ENCODE results near the gene MEGF8.
A peak's percentile ranks its signal among the peaks of the same experiment; 100 is the strongest.

Gene MEGF8

DNA sequence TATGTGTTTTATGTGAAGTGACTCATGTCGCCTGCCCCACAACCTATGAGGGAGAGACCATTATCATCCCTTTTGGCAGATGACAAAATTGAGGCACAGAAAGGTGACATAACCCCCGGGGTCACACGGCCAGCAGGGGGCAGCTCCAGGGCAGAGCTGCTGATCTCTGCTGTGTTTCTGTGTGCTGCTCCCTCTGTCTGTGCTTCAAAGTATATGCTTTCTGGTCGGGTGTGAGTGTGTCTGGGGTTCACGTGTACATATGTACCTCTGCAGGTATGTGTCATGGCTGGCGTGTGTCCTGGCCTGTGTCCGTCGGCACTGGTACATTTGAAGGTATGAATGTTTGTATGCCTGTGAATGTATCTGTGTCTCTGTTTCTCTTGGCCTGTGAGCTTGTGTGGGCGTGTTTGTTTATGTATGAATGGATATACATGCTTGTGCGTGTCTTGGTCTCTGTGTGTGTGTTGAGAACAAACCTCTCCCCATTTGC lies 94.7 kb downstream of the MEGF8 start:
- no peaks in the 10 kb centered on the region for H3K36me3 ChIP-seq
- intact Hi-C loops (cut with DNase I; ENCODE audit: low total_unique reads): no loop called here
- no peak overlapping the region for H3K4me3 ChIP-seq
- peaks cover 0 to 39% of the 10 kb centered on the region in 2 donors for H3K27me3 ChIP-seq
- H3K4me1 ChIP-seq: peaks cover 0 to 20% (median 14%) of the 10 kb centered on the region in 4 donors
- no peaks in the 10 kb centered on the region for H3K9me3 ChIP-seq
- H3K27ac ChIP-seq: no peak overlapping the region
- TF ChIP-seq, protein P1, sequence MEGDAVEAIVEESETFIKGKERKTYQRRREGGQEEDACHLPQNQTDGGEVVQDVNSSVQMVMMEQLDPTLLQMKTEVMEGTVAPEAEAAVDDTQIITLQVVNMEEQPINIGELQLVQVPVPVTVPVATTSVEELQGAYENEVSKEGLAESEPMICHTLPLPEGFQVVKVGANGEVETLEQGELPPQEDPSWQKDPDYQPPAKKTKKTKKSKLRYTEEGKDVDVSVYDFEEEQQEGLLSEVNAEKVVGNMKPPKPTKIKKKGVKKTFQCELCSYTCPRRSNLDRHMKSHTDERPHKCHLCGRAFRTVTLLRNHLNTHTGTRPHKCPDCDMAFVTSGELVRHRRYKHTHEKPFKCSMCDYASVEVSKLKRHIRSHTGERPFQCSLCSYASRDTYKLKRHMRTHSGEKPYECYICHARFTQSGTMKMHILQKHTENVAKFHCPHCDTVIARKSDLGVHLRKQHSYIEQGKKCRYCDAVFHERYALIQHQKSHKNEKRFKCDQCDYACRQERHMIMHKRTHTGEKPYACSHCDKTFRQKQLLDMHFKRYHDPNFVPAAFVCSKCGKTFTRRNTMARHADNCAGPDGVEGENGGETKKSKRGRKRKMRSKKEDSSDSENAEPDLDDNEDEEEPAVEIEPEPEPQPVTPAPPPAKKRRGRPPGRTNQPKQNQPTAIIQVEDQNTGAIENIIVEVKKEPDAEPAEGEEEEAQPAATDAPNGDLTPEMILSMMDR (IDR thresholded peaks at IDR 0.05): peak; percentile 15 to 20
- no peak for DNase-seq

DNA sequence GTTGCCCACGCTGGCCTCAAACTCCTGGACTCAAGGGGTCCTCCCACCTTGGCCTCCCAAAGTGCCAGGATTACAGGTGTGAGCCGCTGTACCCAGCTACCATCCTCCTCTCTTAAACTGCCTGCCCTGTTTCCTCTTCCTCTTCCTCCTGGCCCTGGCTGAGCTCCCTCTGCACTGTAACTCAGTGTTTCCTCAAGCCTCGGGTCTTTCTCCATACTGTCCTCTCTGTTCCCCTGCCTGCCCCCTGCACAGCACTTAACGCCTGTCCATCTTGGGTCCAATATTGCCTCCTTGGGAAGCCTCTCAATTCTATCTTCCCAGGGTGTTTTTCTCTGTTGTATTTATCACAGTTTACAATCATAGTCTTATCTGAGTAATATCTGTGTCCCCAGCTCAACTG lies 95.7 kb downstream of the MEGF8 start:
- Histone ChIP-seq H3K4me3 (no peak overlapping the region), H3K36me3 (no peaks in the 10 kb centered on the region), H3K9me3 (no peaks in the 10 kb centered on the region), H3K27me3 (peaks cover 0 to 46% of the 10 kb centered on the region in 2 donors), H3K4me1 (peaks cover 0 to 20% (median 14%) of the 10 kb centered on the region in 4 donors), H3K27ac (no peak overlapping the region)
- DNase-seq: no peak
- intact Hi-C loops (cut with DNase I; ENCODE audit: low total_unique reads): no loop called here
- TF ChIP-seq, protein P1 (IDR thresholded peaks at IDR 0.05): no peak

GRCh38 chr19:42421591-42422031 lies 96.2 kb downstream of the MEGF8 start:
- TF ChIP-seq, protein P1 (IDR thresholded peaks at IDR 0.05): no peak
- Histone ChIP-seq H3K4me3 (no peak overlapping the region), H3K9me3 (no peaks in the 10 kb centered on the region), H3K27me3 (peaks cover 0 to 50% of the 10 kb centered on the region in 2 donors), H3K36me3 (no peaks in the 10 kb centered on the region), H3K27ac (no peak overlapping the region), H3K4me1 (peaks cover 0 to 20% (median 14%) of the 10 kb centered on the region in 4 donors)
- intact Hi-C loops (cut with DNase I; ENCODE audit: low total_unique reads): no loop called here
- no peak for DNase-seq

DNA sequence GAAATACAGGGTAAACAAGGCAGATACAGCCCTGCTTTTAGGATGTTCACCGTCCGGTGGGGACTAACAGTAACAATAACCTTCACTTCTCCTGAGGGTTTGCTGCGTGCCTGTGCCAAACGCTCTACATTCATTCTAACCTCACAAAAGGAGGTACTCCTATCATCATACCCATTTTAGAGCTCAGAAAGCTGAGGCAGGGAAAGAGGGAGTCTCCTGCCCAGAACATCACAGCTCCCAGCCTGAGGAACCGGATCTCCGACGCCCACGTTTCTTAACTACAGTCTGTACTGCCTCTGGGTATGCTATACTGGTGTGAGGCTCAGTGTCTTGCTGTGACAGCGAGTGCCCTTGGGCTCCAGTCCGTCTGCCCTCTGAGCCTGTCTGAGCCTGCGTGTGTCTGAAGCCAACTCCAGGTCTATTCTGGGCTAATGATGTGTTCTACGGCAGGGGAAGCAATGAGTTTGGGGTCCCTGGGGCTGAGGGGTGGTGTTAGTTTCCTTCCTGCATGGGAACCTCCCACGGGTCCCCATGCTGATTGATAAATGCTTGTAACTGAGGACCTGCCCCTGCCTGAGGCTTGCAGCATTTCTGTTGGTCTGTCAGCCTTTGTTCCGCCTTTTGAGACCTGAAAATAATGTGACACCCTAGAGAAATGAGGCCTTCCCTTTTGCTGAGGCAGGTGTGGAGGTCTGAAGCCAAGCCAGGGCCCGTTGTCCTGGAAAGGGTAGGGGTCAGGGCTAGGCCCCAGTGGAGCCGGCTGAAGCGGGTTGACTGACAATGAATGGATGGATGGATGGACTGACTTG lies 96.9 kb downstream of the MEGF8 start:
- TF ChIP-seq, protein P1 (IDR thresholded peaks at IDR 0.05): no peak
- DNase-seq: no peak
- Histone ChIP-seq H3K9me3 (no peaks in the 10 kb centered on the region), H3K4me3 (peak overlapping the region; percentile 40 to 54), H3K27ac (no peak overlapping the region), H3K36me3 (no peaks in the 10 kb centered on the region), H3K4me1 (peaks cover 0 to 20% (median 14%) of the 10 kb centered on the region in 4 donors), H3K27me3 (peaks cover 0 to 56% of the 10 kb centered on the region in 2 donors)
- intact Hi-C loops (cut with DNase I; ENCODE audit: low total_unique reads): no loop called here

DNA sequence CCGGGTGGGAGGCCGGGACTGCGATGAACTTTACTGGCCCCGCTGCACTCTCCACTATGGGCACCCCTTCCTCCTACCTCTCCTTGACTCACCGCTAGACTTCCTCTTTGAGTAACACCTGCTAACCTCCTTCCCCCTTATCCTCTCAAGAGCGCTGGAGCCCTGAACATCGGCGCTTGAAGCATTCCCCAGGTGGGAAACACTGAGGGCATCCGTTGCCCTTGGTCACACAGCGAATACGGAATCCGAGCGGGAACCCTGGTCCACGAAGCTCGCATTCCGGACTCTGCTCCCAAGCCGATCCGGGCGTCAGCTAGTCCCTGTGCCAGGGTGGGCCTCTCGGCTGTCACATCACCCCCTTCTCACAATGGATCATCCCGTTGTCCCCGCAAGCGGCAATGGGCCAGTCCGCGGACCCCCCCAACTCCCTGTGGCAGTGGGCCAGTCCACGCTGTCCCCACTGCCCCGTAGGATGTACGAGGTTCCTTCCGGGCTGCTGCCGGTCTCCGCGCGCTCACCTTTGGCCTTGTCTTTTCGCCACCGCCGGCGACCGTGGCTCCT lies 97.5 kb downstream of the MEGF8 start:
- H3K4me1 ChIP-seq: peaks cover 0 to 20% (median 14%) of the 10 kb centered on the region in 4 donors
- peaks cover 0 to 56% of the 10 kb centered on the region in 2 donors for H3K27me3 ChIP-seq
- H3K4me3 ChIP-seq: peak overlapping the region; percentile 40 to 54
- H3K9me3 ChIP-seq: no peaks in the 10 kb centered on the region
- DNase-seq: no peak
- no peak overlapping the region for H3K27ac ChIP-seq
- no peaks in the 10 kb centered on the region for H3K36me3 ChIP-seq
- intact Hi-C loops (cut with DNase I; ENCODE audit: low total_unique reads): no loop called here
- TF ChIP-seq, protein P1 (IDR thresholded peaks at IDR 0.05): no peak
